GM12873 (cell line): Measurements from ENCODE around the gene ANKRD28.

Experiments
- CTCF ChIP-seq: IDR thresholded peaks from 2 replicates; pipeline ENCODE4 v1.5.1; 2012; ENCODE audit warnings: low read depth, mild to moderate bottlenecking, moderate library complexity, low read length, control low read depth; ENCODE audit not compliant: insufficient read depth; ENCODE audit errors: missing control alignments

The ANKRD28 gene

GRCh38 chr3:15724446-15724845 lies 73.3 kb downstream of the ANKRD28 start:
- TF ChIP-seq CTCF: no peak

- TF ChIP-seq CTCF: no peak
These were observed 74.2 kb downstream of the ANKRD28 start for GRCh38 chr3:15723624-15723884.

- no peak for TF ChIP-seq CTCF
These were observed 74.7 kb downstream of the ANKRD28 start for GRCh38 chr3:15722877-15723623.

GRCh38 chr3:15716178-15716577 lies 81.6 kb downstream of the ANKRD28 start:
- no peak for TF ChIP-seq CTCF

- TF ChIP-seq CTCF: no peak
These were observed 83.3 kb downstream of the ANKRD28 start for GRCh38 chr3:15714448-15714847.

GRCh38 chr3:15713364-15713763 lies 84.4 kb downstream of the ANKRD28 start:
- no peak for TF ChIP-seq CTCF

GRCh38 chr3:15711281-15711680 lies 86.5 kb downstream of the ANKRD28 start:
- no peak for TF ChIP-seq CTCF
